T1000 (cell line): Measurements from ENCODE around the gene RELCH.

ENCODE experiments used
- DNase-seq: peaks from one replicate; lab custom pipeline; 2025; ENCODE audit warnings: mixed read lengths; lab: John Stamatoyannopoulos, UW

The RELCH gene

DNA sequence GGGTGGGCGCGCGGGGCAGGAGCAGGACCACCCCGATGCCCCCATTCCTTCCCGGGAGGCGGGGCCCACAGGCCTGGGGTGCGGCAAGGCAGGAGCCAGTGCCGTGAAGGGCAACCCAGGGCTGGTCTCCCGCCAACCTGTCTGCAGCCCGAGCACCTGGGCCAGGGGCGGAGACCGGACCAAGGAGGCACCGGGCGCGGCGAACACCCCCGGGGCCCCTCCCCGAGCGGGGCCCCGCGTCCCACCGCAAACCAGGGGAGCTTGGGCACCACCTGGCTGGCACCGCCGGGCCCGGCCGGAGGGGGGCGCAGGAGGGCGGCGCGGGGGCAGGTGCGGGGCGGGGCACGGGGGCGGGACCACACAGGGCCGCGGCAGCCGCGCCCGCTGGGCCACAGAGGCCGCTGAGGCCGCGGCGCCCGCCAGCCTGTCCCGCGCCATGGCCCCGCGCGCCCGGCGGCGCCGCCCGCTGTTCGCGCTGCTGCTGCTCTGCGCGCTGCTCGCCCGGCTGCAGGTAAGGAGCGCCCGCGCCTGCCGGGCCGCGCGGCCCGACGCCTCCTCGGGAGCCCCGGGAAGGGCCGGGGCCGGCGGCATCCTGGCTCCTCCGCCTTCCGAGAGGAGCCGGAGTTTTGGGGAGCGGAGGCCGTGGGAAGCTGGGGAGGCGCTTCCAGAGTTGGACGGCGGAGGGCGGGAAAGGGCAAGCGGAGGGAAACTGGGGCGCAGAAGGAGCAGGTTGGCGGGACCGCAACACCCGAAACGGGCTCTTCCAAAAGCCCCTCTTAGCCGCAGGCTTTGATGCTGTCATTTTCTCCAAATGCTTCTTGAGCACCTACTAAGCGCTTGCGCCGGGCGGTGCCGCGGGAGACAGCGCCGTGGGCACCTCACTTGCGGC is 138.1 kb downstream of the RELCH start, which contains the start of gene TNFRSF11A:
TNFRSF11A (plus strand) TSS at position 394 of the 889 bp plus-strand sequence; CDS start at position 437, 43 bp downstream.
- DNase-seq, result no peak

DNA sequence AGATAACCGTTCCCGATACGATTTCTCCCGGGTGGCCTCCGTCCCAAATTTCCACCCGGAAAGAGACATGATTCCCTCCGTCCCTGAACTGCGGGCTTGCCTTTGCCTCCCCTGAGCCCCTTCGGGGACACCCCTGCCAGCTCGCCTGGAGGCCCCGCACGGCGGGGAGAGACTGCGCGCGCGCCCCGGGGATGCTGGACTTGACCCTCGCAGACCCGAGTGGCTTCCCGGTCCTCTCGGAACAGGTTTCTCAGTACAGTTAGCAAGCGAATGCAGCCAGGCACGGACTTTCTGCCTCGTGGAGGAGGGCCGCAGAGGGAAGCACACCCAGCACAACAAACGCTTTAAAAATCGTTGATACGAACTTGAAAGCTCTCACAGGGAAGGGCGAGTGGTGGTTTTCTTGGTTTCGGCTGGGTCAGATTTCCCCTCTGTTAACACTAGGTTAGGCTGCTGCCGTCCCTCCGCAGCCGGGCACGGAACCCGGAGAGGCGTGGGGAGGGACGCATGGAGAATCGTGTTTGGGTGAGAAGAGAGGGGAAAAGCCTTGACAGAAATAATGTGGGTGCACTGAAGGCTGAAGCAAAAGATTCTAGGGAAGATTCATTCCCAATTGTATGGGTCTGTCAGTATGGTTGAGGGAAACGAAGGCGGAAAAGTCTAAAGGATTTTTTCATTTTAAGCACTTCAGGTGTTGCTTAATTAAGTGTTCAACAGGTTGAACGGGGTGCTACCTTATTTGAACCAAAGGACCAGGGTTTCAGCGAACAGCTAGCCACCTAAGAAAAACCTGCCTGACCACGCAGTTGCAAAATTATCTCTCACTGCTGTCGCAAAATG is 139.0 kb downstream of the RELCH start:
- DNase-seq, result no peak

DNA sequence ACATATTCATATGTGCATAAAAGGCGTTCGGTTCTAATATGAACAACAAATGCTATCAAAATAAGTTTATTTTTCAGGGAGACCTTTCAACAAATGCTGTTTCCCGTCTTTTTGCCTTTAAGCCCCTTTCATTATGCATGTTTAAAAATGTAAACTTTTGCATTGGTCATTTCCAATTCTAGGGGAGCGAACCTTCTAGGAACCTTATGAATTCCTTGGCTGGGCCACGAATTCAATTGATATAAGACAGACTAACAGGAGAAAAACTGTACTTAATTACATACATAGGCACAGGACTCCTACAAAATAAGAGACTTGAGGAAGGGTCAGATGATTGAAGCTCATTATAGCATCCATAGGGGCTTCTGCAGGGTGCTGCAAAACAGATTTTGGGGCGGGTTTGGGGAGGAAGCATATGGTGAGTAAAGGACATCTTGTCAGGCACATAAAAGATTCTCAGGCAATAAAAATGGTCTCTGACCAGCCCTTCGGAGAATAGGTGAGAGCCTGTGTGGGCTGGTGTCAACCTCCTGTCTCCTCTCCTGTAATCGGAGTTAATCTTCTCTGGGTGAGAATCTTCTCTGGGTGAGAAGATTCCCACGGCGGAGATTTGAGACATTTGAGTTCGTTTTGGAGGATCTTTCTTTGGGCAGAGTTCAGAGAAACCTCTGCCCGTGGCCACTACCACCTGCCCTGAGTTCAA is 139.7 kb downstream of the RELCH start:
- no peak for DNase-seq

DNA sequence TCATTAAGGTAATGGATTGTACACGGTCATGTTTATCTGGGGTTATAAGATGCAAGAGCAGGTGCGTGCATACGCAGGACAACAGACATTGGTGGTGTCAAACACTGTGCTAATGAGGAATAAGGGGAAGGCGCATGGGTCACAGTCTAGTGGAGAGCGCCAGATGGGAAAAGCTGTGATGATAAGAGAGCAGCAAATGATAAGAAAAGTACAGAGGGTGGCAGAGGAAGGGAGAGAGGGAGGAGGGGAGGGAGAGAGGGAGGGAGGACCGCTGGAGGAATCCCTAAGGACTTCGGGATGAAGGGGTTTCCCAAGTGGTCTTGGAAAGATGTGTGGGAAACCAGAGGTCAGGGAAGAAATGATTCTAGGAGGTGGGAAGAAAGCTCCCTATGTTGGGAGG is 140.9 kb downstream of the RELCH start:
- DNase-seq, result no peak

DNA sequence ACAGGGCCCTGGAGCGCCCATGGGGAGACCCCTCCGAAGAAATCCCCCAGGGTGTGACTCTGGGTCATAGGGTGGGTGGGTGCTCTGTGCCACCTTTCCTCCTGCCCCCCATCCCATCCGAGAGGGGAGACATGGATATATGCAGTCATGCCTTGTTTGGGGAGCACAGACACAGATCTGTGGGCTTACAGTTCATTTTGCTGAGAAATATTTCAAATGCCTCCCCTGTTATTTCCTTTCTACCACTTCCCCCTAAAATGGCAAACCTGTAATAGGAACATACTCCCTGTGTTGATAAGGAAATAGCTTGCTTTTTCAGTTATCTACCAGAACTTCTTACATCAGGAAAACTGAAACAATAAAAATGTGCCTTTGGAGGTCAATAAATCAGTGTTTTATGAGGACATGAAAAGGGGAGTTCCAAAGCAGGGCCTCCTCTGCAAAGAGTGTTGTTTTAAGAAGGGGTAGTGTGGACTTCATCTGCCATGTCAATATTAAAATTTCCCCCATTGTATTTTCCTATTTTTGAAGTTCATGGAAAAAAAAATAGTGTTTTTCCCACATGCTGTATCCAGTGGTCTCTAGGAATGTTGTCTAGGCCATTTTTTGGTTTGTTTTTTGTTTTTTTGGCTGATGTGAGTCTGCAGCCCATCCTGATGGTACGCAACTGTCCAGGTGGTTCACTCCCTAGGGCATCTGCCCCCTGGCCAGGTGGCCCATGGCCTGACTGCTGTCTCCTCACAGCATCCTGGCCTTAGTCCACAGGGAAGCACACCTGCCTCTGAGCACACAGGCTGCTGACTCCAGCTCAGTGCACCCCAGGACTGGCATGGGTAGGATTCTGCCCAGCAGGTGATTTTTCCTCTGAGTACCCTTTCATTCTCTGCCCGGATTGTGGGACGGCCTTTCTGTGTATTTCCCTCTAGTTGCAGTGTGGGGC is 141.8 kb downstream of the RELCH start:
- no peak for DNase-seq

DNA sequence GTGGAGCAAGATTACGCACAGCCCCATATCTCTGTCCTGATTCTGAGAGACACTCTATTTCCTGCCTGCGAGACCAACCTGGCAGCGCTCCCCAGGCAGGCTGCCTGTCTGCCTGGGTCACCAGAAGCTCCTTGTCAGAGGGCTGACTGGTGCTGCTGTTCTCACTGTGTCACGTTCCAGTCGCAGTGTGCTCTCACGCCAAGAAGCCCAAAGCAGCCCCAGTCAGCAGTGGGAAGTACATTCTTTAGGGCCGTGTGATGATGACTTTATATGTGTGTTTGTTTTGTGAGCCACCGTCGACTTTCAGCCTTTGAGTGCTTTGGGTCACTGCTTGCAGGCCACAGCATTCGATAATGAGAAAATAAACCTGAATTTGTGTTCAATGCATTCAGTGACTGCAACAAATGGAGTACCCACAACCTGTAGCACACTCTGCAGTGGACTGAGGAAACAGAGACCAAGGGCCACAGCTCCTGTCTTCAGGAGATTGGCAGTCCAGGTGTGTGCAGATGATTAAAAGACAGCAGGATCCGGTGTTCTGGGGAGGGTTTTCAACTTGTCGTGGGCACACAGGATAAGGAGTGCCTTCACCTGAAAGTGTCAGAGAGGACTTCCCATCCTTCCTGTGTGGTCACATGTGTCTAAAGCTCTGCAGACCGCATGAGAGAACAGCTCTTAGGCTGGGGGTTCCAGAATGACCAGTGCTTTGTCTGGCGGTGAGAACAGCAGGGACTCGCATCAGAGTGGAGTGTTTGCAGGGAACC is 142.8 kb downstream of the RELCH start:
- no peak for DNase-seq

DNA sequence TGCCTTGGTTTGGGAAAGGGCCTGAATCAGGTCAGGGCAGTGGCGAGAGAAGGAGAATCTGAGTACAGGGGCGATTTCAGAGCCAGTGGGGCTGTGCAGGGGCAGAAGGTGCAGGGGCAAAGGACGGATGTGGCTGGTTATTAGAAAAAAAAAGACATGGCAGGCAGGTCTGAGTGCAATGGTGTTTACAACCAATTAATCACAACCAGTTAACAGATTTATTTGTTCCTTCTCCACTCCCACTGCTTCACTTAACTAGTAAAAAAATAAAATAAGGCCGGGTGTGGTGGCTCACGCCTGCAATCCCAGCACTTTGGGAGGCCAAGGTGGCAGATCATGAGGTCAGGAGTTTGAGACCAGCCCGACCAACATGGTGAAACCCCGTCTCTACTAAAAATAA is 143.6 kb downstream of the RELCH start:
- no peak for DNase-seq

DNA sequence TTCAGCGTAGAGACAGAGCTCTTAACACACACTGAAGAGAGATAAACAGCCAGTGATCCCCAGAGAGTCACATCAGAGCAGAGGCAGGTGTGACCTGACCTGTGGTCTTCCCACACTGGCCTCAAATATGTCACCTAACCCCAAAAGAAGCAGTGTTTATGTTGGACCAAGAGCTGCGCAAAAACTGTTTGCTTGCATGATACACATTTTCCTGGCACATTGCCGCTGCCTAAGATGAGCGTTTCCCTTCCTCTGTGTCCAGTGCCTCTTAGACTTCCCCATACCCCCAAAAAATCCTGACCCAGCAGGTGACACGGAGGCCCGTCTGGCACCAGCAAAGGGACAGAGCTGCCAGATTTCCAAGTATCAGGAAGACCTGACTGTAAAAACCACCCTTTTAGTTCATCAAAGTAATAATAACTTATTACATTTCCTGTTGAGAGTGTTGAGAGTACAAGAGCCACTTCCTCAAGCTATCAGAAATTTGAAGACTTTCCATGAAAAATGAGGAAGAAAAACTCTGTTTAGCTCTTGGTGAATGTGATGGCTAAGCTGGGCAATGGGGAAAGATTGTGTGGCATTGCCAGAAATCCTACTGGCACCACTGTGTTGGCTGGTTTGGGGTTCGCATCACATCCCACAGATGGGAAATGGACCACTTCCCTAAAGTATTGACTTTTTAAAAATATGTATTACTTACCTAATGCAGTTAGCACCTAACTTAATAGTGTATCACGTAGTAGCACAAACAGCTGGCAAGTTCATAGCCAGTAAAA is 144.7 kb downstream of the RELCH start:
- no peak for DNase-seq

DNA sequence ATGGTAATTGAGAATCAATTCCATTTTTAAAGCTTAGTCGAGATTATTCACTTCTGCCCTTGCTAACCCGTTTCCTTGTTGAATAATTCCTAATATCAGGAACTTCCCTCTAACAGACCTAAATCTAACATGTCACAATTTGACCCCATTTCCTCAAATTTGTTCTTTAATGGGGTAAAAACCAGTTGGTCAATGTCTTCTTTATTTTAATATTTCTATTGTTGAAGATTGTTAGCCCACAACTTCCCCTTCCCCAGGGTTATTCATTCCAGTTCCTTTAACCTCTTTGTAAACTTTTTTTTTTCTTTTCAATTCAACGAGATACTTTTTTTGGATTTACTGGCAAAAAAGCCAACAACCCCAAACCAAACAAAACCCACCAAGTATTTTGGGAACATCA is 145.4 kb downstream of the RELCH start:
- DNase-seq, result no peak

DNA sequence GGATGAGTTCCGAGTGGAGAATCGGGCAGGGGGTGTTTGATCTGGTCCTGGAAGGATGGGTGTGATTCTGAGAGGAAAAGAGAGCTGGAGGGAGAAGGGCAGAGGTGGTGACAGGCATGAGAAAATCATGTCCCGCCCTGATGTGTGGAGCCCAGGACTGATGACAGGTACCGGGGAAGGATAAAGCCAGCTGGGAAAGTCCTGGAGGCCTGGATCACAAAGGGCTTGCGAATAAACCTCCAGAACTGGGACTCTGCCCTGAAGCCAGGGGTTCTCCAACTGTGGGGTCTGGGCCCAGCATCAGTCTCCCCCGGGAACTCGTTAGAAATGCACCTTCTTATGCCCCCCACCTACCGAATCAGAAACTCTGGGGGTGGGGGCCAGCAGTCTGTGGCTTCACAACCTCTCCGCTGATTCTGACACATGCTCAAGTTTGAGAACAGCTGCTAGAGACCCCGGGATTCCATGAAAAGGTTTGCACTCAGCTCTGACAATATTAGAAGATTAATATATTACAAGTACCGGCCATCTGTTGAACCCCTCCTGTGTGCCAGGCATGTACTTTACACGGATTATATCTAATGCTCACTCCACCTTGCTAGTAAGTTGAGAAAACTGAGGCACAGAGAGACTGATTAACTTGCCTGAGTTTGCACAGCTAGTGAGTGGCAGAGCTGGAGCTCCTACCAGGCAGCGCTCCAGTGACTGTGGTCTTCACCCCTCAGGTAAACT is 146.1 kb downstream of the RELCH start:
- DNase-seq, result no peak

DNA sequence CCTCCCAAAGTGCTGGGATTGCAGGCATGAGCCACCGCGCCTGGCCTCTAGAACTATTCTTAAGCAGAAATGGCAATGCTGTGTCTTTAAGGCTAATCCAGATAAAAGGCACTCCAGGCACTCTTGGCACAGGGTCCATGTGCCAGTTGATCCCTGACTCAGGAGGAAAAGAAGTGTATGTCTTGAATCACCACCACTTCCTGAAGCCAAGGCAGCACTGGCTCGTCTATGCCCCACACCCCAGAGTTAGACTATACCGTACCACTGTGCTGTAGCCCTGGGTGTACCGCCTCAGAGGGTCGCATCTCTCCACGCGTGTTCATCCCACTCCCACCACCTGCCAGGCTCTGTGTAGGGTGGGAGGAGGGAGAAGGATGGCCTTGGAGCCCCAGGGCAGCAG is 147.1 kb downstream of the RELCH start:
- no peak for DNase-seq

DNA sequence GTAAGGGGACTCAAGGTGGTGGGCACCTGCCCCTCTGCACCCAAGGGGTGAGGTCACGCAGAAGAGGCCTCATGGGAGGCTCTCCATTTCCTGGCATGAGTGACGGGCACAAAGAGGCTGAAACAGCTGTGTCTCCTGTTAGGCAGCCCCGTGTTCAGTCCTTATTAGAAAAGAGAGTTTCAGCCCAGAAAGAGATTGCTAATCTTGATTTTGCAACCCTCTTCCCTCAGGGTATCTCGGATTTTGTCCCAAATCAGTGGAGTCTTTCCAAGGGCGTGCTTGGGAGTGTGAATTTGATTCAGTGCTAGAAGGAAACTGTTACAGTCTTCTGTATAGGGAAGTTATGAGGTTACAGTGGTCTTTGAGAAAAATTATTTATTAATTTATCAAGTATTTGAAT is 148.4 kb downstream of the RELCH start:
- no peak for DNase-seq

DNA sequence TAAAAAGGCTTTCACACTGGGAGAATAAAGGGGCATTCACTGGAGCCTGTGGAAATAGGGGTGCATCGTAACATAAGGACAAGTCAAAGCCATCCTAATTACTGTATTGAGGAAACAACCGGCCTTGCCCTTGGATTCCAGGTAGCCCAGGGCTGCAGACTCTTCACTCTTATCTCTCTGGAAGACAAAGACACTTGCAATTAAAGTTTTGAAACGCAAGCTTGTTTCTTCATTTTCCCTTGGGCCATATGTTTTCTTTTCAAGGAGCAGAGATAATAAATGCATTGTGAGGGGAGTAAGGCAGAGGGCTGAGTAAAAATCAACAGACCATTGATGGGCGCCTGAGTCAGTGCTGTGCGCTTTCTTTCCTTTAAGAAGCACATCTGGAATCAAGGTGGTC is 149.6 kb downstream of the RELCH start:
- DNase-seq, result no peak

DNA sequence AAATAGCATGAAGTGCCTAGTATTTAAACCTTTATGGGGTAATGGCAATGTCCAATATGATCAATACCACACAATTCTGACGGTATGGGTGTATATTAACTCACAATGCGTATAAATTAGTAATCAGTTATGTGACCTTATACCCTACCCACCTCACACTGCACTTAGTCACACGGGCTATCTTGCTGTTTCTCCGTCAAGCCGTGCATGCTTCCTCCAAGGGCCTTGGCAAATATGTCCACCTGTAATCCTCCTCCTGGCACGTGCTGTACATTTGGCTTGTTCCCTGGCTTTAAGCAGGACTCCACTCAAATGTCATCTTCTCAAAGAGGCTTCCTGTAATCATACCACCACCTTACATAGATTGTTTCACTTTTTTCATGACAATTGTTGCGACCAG is 150.3 kb downstream of the RELCH start:
- no peak for DNase-seq

DNA sequence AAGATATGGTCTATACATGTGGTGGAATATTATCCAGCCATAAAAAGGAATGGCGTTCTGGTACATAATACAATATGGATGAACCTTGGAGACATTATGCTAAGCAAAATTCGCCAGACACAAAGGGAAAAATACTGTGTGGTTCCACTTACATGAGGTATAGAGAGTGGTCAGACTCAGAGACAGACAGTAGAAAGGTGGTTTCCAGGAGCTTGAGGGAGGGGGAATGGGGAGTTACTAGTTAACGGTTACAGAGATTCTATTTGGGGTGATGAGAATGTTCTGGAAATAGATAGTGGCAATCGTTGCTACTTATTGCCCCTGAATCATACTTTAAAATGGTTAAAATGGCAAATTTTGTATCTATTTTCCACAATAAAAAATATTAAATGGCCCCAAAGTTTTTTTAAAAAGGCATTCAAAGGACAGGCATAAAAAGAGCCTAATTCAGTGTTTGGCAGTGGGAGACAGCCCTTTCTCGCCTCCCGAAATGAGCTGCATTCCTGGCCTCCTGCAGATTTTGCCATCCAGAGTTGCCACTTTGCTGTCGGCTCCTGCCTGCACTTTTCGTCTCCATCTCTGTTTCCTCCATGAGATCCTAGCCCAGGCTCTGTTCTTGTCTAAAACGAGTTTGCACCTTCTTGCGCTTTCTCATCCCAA is 151.5 kb downstream of the RELCH start:
- no peak for DNase-seq

DNA sequence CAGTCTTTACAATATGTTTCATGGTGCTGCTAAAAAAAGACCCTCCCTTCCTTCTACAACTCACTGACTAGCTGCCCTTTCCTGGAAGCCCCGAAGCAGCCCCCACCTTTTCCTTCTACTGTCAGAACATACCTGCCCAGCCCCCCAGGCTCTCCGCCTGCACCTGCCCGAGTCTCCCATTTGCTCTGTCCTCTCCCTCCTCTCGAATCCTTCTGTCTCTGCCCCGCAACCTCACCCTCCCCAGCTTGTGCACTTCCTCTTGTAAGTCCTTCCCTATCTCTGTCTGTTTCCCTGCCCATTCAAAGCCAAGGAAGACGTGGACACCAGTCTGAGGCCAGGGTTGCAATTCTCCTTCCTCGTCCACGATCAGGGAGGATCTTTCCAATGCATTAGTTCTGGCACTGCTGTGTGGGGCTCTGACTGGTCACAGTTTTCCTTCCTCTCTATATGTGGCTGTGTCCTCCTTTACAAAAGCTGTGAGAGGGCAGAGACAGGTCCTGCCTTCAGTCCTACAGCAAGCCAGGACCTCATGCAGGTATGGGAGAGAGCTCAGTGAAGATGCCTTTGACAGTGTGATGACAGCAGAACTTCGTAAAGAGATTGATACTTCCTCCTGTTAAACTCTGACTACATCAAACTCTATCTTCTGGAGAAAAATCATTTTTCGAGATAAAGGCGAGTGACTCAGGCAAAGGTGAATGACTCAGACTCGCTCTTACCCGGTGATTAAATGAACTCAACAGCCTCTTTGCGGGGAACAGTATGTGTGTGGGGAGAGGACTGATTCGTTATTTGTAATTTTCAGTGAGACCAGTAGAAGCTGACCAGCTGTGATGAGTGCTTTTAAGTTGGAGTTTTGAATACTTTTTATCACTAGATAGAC is 152.3 kb downstream of the RELCH start:
- DNase-seq, result no peak

DNA sequence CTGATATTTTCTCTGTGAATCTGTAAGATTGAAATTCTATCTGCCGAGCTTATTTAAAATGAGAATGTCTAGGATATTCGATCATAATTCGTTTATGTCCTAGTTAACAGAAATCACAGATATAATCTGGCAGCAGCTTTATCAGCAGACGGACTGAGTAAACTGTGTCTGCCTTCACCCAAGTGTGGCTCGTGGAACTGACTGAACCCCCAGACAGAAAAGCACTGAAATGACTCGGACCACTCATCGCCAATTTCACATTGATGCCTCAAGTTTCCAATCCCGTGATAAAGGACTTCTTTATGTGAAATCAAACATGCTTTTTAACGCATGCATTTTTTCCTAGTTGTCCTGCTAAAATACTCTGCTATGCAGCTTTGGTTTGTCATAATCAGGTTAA is 153.9 kb downstream of the RELCH start:
- no peak for DNase-seq
